Glomerular visceral epithelial cell (primary cell): ENCODE results near the gene TMEM260.
"Not testable (repeated sequence)": the region's sequence is repeated elsewhere in the genome, so short reads cannot be mapped to it uniquely, and the experiment has no call there.

Experiments used
- DNase-seq: peaks from one replicate; pipeline ENCODE4 v3.0.0-alpha.2; 2016; ENCODE audit errors: extremely low spot score

The TMEM260 gene

GRCh38 chr14:56598519-56598918 lies 18.9 kb downstream of the TMEM260 start:
- DNase-seq, result no peak

GRCh38 chr14:56603648-56604047 lies 24.1 kb downstream of the TMEM260 start:
- no peak for DNase-seq

- DNase-seq, result no peak
Measured at GRCh38 chr14:56608689-56609088, 29.1 kb downstream of the TMEM260 start.

GRCh38 chr14:56611663-56612062 lies 32.1 kb downstream of the TMEM260 start:
- DNase-seq, result not testable (repeated sequence)

- DNase-seq, result no peak
Measured at GRCh38 chr14:56617084-56617483, 37.5 kb downstream of the TMEM260 start.

GRCh38 chr14:56630707-56631106 lies 51.1 kb downstream of the TMEM260 start:
- no peak for DNase-seq

- DNase-seq, result no peak
Measured at GRCh38 chr14:56632195-56632594, 52.6 kb downstream of the TMEM260 start.

- DNase-seq, result no peak
Measured at GRCh38 chr14:56633544-56633943, 53.9 kb downstream of the TMEM260 start.

GRCh38 chr14:56635041-56635440 lies 55.4 kb downstream of the TMEM260 start:
- DNase-seq, result no peak

- DNase-seq, result no peak
Measured at GRCh38 chr14:56647493-56647892, 67.9 kb downstream of the TMEM260 start.

GRCh38 chr14:56648508-56649301 lies 69.1 kb downstream of the TMEM260 start:
- DNase-seq, result no peak

GRCh38 chr14:56649382-56649781 lies 69.8 kb downstream of the TMEM260 start:
- no peak for DNase-seq

GRCh38 chr14:56650048-56650447 lies 70.5 kb downstream of the TMEM260 start:
- DNase-seq, result no peak

GRCh38 chr14:56650979-56651378 lies 71.4 kb downstream of the TMEM260 start:
- DNase-seq, result no peak

- no peak for DNase-seq
Measured at GRCh38 chr14:56657604-56658003, 78.0 kb downstream of the TMEM260 start.

GRCh38 chr14:56659378-56659777 lies 79.8 kb downstream of the TMEM260 start:
- DNase-seq, result no peak

GRCh38 chr14:56659964-56660551 lies 80.5 kb downstream of the TMEM260 start:
- DNase-seq, result peak; percentile 13

- DNase-seq, result no peak
Measured at GRCh38 chr14:56660677-56661389, 81.2 kb downstream of the TMEM260 start.

GRCh38 chr14:56661478-56661877 lies 81.9 kb downstream of the TMEM260 start:
- no peak for DNase-seq

GRCh38 chr14:56664811-56665421 lies 85.3 kb downstream of the TMEM260 start:
- DNase-seq, result no peak

GRCh38 chr14:56666294-56666693 lies 86.7 kb downstream of the TMEM260 start:
- no peak for DNase-seq

- DNase-seq, result peak; percentile 67
Measured at GRCh38 chr14:56666716-56667115, 87.1 kb downstream of the TMEM260 start.
